HL-60 (cell line): ENCODE results near the gene FOXO3.

Source experiments
- DNase-seq, 2 experiments: peaks; one replicate each; pipeline ENCODE4 v3.0.0-alpha.2; 2010 to 2020; ENCODE audit warnings: low read depth in 1 of 2, low spot score in 1 of 2
- H3K27ac ChIP-seq: fragments of 250-450 bp; sonication (Bioruptor Pico); replicated peaks from 2 replicates; pipeline ENCODE4 v1.5.1; 2020; ENCODE audit warnings: mild to moderate bottlenecking, moderate library complexity
- H3K27me3 ChIP-seq: fragments of 250-450 bp; sonication (Bioruptor Pico); 2 replicates; pipeline ENCODE4 v1.5.1; 2021; ENCODE audit warnings: mild to moderate bottlenecking, moderate library complexity; ENCODE audit not compliant: insufficient read depth, poor library complexity, severe bottlenecking
- H3K4me3 ChIP-seq: replicated peaks from 2 replicates; pipeline ENCODE4 v1.5.1; 2011; ENCODE audit warnings: mild to moderate bottlenecking, control low read depth, low read length; ENCODE audit not compliant: insufficient read depth
- CTCF ChIP-seq: IDR thresholded peaks from one replicate; pipeline ENCODE4 v1.5.1; 2011; ENCODE audit warnings: low read length, control low read depth, inconsistent platforms; ENCODE audit not compliant: insufficient read depth
- GABPA ChIP-seq: IDR thresholded peaks from 2 replicates; pipeline ENCODE4 v1.6.1; 2012; ENCODE audit warnings: low read depth
- POLR2AphosphoS5 ChIP-seq: IDR thresholded peaks from 2 replicates; pipeline ENCODE4 v1.6.1; 2012; ENCODE audit warnings: low read depth
- REST ChIP-seq: IDR thresholded peaks from 2 replicates; pipeline ENCODE4 v1.6.1; 2012; ENCODE audit warnings: low read depth; ENCODE audit not compliant: insufficient replicate concordance
- SPI1 ChIP-seq: IDR thresholded peaks from 2 replicates; pipeline ENCODE4 v1.6.1; 2012; ENCODE audit warnings: low read depth, mild to moderate bottlenecking, borderline replicate concordance

Gene FOXO3

GRCh38 chr6:108594640-108595039, 33.9 kb downstream of the FOXO3 start:
- Histone ChIP-seq H3K27me3 (no peaks in the 10 kb centered on the region), H3K4me3 (no peak overlapping the region), H3K27ac (no peak overlapping the region)
- TF ChIP-seq CTCF (no peak), REST (no peak), GABPA (no peak), POLR2AphosphoS5 (no peak), SPI1 (no peak)
- DNase-seq, result no peak

GRCh38 chr6:108596956-108597355, 36.2 kb downstream of the FOXO3 start:
- no peak overlapping the region for H3K4me3 ChIP-seq
- DNase-seq, result peak in 1 of 2 experiments; percentile 63
- H3K27me3 ChIP-seq, result no peaks in the 10 kb centered on the region
- H3K27ac ChIP-seq, result no peak overlapping the region
- TF ChIP-seq POLR2AphosphoS5, result no peak
- no peak for TF ChIP-seq CTCF
- peak; percentile 89 for TF ChIP-seq SPI1

- no peak for DNase-seq
- Histone ChIP-seq H3K27ac (no peak overlapping the region), H3K4me3 (no peak overlapping the region), H3K27me3 (no peaks in the 10 kb centered on the region)
- TF ChIP-seq GABPA (no peak), CTCF (no peak), POLR2AphosphoS5 (no peak), REST (no peak), SPI1 (no peak)
These were observed 37.0 kb downstream of the FOXO3 start for GRCh38 chr6:108597572-108598304.

- no peak overlapping the region for H3K27ac ChIP-seq
- no peak overlapping the region for H3K4me3 ChIP-seq
- DNase-seq, result no peak
- no peak for TF ChIP-seq CTCF
- no peak for TF ChIP-seq REST
- no peaks in the 10 kb centered on the region for H3K27me3 ChIP-seq
These were observed 37.7 kb downstream of the FOXO3 start for GRCh38 chr6:108598305-108598863.
